ENCODE results near the gene PRICKLE2. TPM values are rescaled to one million over a fixed set of nuclear protein-coding genes. Genes with fewer than 3 reads are reported as not detected.

The PRICKLE2 gene
- total RNA-seq, 1 experiment from 2014 or later: 5.6 TPM

- CTCF ChIA-PET: interaction anchor here (2.2 kb wide), 1 partner anchor 9 kb away, joined by 6 read pairs; no protein-coding TSS in a partner anchor
These were observed 104.4 kb downstream of the PRICKLE2 start for GRCh38 chr3:64120876-64121275.

GRCh38 chr3:64117483-64117882, 107.8 kb downstream of the PRICKLE2 start:
- no peaks in the 10 kb centered on the region for H3K4me1 Mint-ChIP-seq
- CTCF ChIA-PET: no interaction called here
- H3K9me3 Mint-ChIP-seq: peaks cover 44% of the 10 kb centered on the region
- no peak for TF ChIP-seq USF2 (CRISPR knock-in tag; IDR thresholded peaks at IDR 0.05)
- no peak for TF ChIP-seq ERG (CRISPR knock-in tag; IDR thresholded peaks at IDR 0.05)
- no peak for TF ChIP-seq ZNF219 (CRISPR knock-in tag; IDR thresholded peaks at IDR 0.05; ENCODE audit: borderline replicate concordance)
- no peak for TF ChIP-seq CBFB (CRISPR knock-in tag; IDR thresholded peaks at IDR 0.05; ENCODE audit: low read depth)
- no peak for TF ChIP-seq CREM (CRISPR knock-in tag; IDR thresholded peaks at IDR 0.05)
- TF ChIP-seq HMGA2 (CRISPR knock-in tag; IDR thresholded peaks at IDR 0.05): no peak
- POLR2A ChIA-PET: no interaction called here
- H3K4me3 Mint-ChIP-seq: no peak overlapping the region
- H3K27me3 Mint-ChIP-seq (ENCODE audit: low read depth): peaks cover 7% of the 10 kb centered on the region; the same call in 1 of the 2 replicates
- H3K36me3 Mint-ChIP-seq: peaks cover 28% of the 10 kb centered on the region
- no peak overlapping the region for H3K27ac Mint-ChIP-seq
- DNase-seq (ENCODE audit: low spot score) (no peak), ATAC-seq (no peak)

More at GRCh38 chr3:64120876-64121275, 104.4 kb downstream of the PRICKLE2 start:
- POLR2A ChIA-PET: no interaction called here
- DNase-seq (ENCODE audit: low spot score): no peak
- Mint-ChIP-seq H3K27me3 (ENCODE audit: low read depth) (no peaks in the 10 kb centered on the region), H3K9me3 (peaks cover 28% of the 10 kb centered on the region), H3K27ac (no peak overlapping the region), H3K4me3 (no peak overlapping the region), H3K36me3 (peaks cover 8% of the 10 kb centered on the region), H3K4me1 (no peaks in the 10 kb centered on the region)
- ATAC-seq: no peak
- TF ChIP-seq ATF6 (CRISPR knock-in tag; IDR thresholded peaks at IDR 0.05) (no peak), NR1H2 (CRISPR knock-in tag; IDR thresholded peaks at IDR 0.05) (no peak), ESRRA (CRISPR knock-in tag; IDR thresholded peaks at IDR 0.05; ENCODE audit: borderline replicate concordance) (no peak), E2F5 (CRISPR knock-in tag; IDR thresholded peaks at IDR 0.05) (no peak), GRHL2 (CRISPR knock-in tag; IDR thresholded peaks at IDR 0.05; ENCODE audit: insufficient replicate concordance, severe bottlenecking) (no peak), ZNF263 (CRISPR knock-in tag; IDR thresholded peaks at IDR 0.05; ENCODE audit: low read depth) (no peak), ZNF425 (CRISPR knock-in tag; conservative IDR thresholded peaks at IDR 0.05) (no peak), ZNF396 (CRISPR knock-in tag; IDR thresholded peaks at IDR 0.05; ENCODE audit: borderline replicate concordance) (no peak), ZNF512 (CRISPR knock-in tag; IDR thresholded peaks at IDR 0.05; ENCODE audit: borderline replicate concordance) (no peak)
